ENCODE results near the gene PDHB.

PDHB gene

GRCh38 chr3:58394339-58394738 lies 39.3 kb downstream of the PDHB start:
- no peak for FAIRE-seq

- FAIRE-seq = no peak
Measured at GRCh38 chr3:58392181-58392580, 41.5 kb downstream of the PDHB start.

- no peak for FAIRE-seq
Measured at GRCh38 chr3:58391156-58391865, 42.3 kb downstream of the PDHB start.

- FAIRE-seq = no peak
Measured at GRCh38 chr3:58388550-58389091, 45.0 kb downstream of the PDHB start.

- FAIRE-seq = no peak
Measured at GRCh38 chr3:58387650-58388546, 45.7 kb downstream of the PDHB start.

GRCh38 chr3:58386626-58387365 lies 46.8 kb downstream of the PDHB start:
- no peak for FAIRE-seq

- FAIRE-seq = no peak
Measured at GRCh38 chr3:58384381-58385090, 49.1 kb downstream of the PDHB start.

GRCh38 chr3:58383904-58384303 lies 49.7 kb downstream of the PDHB start:
- no peak for FAIRE-seq

- FAIRE-seq = no peak
Measured at GRCh38 chr3:58383476-58383875, 50.2 kb downstream of the PDHB start.

- FAIRE-seq = no peak
Measured at GRCh38 chr3:58379351-58380073, 54.1 kb downstream of the PDHB start.

- no peak for FAIRE-seq
Measured at GRCh38 chr3:58377750-58378149, 55.9 kb downstream of the PDHB start.

All from colon (tissue), 2 donors.